Left cardiac atrium (tissue), 4 donors: ENCODE results near the gene SMARCD2. TPM values are rescaled to one million over a fixed set of nuclear protein-coding genes. Genes with fewer than 3 reads are reported as not detected.

Experiments
- ATAC-seq, 2 donors: fragments of 200-7000 bp; cut with Tn5 transposase; one replicate each; pipeline ENCODE4 v1.9.1; 2020; ENCODE audit warnings: mild to moderate bottlenecking in 2 of 2, moderate library complexity in 2 of 2
- DNase-seq: peaks from one replicate; pipeline ENCODE4 v3.0.0-alpha.2; 2020
- intact Hi-C, 2 donors: fragments of 100-400 bp; cut with DNase I; formaldehyde crosslinking; loops; one replicate each; pipeline versions ENCODE4 v1.14.1 to v1.15.1; 2022 to 2023
- total RNA-seq, 2 donors: library from RNA; stranded (reverse); fragmentation: NEBNext Ultra II Directional; extraction: Animal tissue kit (Norgen Biotek cat#: 25700); gene quantifications; one replicate each; pipeline ENCODE4 v1.2.1, GENCODE V29; 2021
- donor health status: DM: no; HTN: yes; CAD: no.
- donor health status: DM: no; HTN: yes; CAD: no; lungs with severe emphysema.
- donor health status: DM: yes; HTN: yes; CAD: no.
- donor health status: Dilated cardiomyopathy.

The SMARCD2 gene
- total RNA-seq, 2 donors from 2014 or later, result 33.9 to 37.1 TPM

DNA sequence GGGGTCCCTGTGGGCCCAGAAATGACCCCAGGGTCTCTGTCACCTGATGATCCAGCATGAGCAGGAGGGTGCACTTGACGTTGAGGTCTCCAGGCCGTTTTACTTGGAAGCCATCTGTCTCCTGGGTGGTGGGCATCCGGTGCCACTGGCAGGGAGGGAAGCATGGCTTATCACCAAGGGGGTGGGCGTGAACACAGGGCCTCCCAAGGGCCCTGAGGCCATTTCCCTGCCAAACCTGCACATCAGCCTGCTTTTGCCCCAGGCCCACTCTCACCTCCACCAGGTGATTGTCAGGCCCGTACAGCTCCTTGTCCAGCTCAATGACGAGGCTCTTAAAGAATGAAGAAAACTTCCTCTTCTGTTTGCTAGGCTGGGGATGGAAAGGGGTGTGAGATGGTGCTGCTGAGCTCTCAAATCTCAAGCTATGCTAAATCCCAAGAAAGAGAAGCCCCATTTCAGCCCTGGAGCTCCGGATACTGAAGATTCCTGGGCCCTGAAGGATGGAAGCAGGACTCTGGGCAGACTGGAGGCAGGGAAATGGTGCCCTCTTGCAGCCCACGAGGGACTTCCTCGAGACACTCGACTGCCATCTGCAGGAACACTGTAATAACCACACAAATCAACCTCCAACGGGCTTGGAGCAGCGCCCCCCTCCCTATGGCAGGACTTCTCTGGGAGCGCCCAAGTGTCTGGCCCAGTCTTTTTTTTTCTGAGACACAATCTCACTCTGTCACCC is 7.9 kb downstream of the SMARCD2 start:
- ATAC-seq (peak; percentile 13 to 14), DNase-seq (no peak)
- intact Hi-C loops, result no loop called here

GRCh38 chr17:63833741-63834373 is 8.6 kb downstream of the SMARCD2 start:
- ATAC-seq (no peak), DNase-seq (no peak)
- intact Hi-C loops, result no loop called here

DNA sequence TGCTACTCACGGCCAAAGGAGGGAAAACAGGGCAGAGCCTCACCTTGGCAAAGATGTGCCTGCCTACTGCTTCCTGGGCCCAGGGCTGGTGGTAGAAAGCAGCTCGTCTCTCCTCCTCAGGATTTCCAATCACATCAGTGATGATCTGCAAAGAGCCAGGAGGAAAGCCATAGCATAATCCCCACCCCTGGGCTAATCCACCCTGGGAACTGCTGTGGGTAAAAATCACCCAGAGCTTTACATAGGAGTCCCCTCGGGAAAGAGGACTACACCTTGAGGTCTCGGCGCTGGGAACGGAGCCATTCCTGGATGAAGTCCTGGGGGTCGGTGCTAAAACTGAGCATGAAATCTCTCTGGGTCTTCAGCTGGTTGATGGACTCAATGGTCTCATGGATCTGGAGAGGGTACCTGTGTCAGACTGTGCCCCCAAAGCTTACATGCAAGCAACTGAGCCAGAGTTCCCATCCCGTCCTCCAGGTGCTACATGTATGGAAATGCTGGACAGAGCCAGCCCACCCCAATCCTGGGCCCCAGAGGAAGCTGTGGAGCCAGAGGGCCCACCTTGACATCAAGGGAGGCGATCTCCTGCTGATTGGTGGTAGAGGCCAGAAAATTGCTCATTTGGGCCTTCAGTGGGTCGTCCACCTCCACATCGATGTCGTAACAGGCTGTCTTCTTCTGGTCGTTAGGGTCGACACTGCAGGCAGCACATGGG is 9.3 kb downstream of the SMARCD2 start:
- intact Hi-C loops, result no loop called here
- DNase-seq, result no peak
- ATAC-seq, result no peak

GRCh38 chr17:63832455-63832854 is 10.0 kb downstream of the SMARCD2 start:
- ATAC-seq (no peak), DNase-seq (no peak)
- intact Hi-C loops, result no loop called here

DNA sequence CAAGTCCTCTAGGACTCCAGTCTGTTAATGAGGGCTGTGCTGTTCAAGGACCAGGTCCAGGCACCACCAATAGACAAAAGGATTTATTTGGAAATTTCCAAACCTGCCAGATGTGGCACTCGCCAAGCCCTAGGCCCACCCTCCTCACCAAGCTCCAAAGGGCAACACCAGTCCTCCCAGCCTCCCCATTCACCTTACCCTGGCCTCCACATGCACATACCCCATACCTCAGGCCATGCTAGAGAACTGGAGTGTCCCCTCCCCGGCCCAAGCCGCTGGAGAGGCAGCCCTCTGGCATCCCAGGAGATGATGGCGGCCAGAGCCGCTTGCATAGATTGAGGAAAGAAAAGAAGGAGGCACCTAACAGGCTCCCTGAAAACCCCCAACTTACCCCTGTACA is 10.5 kb downstream of the SMARCD2 start:
- no peak for ATAC-seq
- intact Hi-C loops, result no loop called here
- DNase-seq, result no peak

- no peak for ATAC-seq
- no peak for DNase-seq
- intact Hi-C loops, result no loop called here
Measured at GRCh38 chr17:63831505-63831904, 11.0 kb downstream of the SMARCD2 start.

DNA sequence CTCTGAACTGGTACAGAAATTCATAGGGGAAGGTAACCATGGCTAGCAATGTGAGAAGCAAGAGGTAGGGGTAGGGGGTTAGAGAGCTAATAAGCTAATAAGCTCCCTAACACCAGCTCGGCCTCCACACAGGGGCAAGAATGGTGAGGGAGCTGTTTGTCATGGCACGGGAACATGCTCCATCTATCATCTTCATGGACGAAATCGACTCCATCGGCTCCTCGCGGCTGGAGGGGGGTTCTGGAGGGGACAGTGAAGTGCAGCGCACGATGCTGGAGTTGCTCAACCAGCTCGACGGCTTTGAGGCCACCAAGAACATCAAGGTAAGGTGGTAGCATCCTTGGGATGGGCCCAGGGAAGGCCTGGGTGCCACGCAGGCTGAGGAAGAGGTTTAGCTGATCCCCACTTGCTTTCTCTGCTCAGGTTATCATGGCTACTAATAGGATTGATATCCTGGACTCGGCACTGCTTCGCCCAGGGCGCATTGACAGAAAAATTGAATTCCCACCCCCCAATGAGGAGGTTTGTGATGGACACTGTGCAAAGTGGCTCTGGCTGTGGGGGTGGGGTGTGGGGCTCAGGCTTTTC is 11.5 kb downstream of the SMARCD2 start:
- intact Hi-C loops, result no loop called here
- no peak for DNase-seq
- no peak for ATAC-seq

DNA sequence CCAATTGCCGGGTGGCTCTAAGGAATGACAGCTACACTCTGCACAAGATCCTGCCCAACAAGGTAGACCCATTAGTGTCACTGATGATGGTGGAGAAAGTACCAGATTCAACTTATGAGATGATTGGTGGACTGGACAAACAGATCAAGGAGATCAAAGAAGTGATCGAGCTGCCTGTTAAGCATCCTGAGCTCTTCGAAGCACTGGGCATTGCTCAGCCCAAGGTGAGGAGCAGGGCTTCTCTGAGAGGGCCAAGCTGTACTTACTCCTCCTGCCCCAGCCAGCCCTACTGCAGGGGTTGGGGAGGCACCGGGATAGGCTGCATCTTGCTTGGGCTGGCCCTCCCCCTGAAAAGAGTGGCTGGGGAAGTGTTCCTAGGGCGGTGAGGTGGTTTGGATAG is 12.2 kb downstream of the SMARCD2 start:
- DNase-seq (no peak), ATAC-seq (no peak)
- intact Hi-C loops, result no loop called here

- intact Hi-C loops, result loop anchor here in 1 of 2 donors (10.0 kb wide), 1 partner anchor 54 kb away; the partner anchor contains the start of genes CCDC47 and DDX42
- DNase-seq, result no peak
- ATAC-seq, result no peak
Measured at GRCh38 chr17:63828936-63829335, 13.5 kb downstream of the SMARCD2 start.

GRCh38 chr17:63827801-63828221 is 14.7 kb downstream of the SMARCD2 start:
- ATAC-seq, result no peak
- intact Hi-C loops, result loop anchor here in 1 of 2 donors (10.0 kb wide), 1 partner anchor 53 kb away; the partner anchor contains the start of genes CCDC47 and DDX42
- DNase-seq, result no peak

GRCh38 chr17:63827002-63827800 is 15.3 kb downstream of the SMARCD2 start, which contains the start of the genes FTSJ3 and PSMC5:
TSS of gene FTSJ3 (minus strand) at chr17:63827663. CDS start at chr17:63826902, 761 bp downstream.
TSS of gene PSMC5 (plus strand) at chr17:63827431. CDS start at chr17:63827491, 60 bp downstream.
- ATAC-seq (peak; percentile 94 to 95), DNase-seq (peak; percentile 96)
- intact Hi-C loops, result loop anchor here in 1 of 2 donors (10.0 kb wide), 1 partner anchor 52 kb away; the partner anchor contains the start of genes CCDC47 and DDX42

- ATAC-seq, result peak; percentile 4 to 8
- intact Hi-C loops, result loop anchor here in 1 of 2 donors (10.0 kb wide), 1 partner anchor 52 kb away; the partner anchor contains the start of genes CCDC47 and DDX42
- DNase-seq, result no peak
Measured at GRCh38 chr17:63826468-63827001, 15.9 kb downstream of the SMARCD2 start.

DNA sequence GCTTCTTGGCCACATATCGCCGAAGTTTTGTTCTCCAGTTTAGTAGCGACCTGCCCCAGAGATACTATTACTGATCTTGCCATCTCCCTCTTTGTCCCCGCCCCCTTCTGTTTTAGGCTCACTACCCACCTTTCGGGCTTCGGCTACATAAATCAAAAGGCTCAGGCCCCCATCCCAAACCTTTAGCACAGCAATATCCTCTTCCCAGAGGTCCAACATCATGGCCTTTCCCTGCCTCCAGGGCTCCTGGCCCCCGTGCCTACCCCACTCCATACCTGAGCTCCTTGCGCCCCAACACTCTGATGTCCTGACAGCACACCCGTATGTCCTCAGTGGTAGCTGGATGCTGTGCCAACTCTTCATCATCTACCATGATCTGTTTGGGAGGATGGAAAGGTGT is 18.1 kb downstream of the SMARCD2 start:
- DNase-seq (no peak), ATAC-seq (no peak)
- intact Hi-C loops, result loop anchor here in 1 of 2 donors (10.0 kb wide), 1 partner anchor 50 kb away; the partner anchor contains the start of genes CCDC47 and DDX42

GRCh38 chr17:63823659-63824331 is 18.7 kb downstream of the SMARCD2 start:
- intact Hi-C loops, result loop anchor here in 1 of 2 donors (10.0 kb wide), 1 partner anchor 49 kb away; the partner anchor contains the start of genes CCDC47 and DDX42
- DNase-seq (no peak), ATAC-seq (no peak)

DNA sequence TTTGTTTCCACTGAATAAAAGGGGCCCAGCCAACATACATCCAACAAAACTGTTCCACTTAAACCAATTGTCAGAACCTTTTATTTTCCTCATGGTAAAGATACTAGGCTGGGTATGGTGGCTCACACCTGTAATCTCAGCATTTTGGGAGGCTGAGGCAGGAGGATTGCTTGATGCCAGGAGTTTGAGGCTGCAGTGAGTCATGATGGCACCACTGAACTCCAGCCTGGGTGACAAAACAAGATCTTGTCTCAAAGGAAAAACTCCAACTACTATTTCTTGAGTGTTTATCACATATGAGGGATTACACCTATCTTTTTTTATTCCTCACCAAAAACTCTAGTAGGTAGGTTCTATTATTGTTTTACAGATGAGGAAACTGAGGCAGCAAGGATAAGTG is 19.9 kb downstream of the SMARCD2 start:
- DNase-seq (no peak), ATAC-seq (no peak)
- intact Hi-C loops, result loop anchor here in 1 of 2 donors (10.0 kb wide), 1 partner anchor 48 kb away; the partner anchor contains the start of genes CCDC47 and DDX42

DNA sequence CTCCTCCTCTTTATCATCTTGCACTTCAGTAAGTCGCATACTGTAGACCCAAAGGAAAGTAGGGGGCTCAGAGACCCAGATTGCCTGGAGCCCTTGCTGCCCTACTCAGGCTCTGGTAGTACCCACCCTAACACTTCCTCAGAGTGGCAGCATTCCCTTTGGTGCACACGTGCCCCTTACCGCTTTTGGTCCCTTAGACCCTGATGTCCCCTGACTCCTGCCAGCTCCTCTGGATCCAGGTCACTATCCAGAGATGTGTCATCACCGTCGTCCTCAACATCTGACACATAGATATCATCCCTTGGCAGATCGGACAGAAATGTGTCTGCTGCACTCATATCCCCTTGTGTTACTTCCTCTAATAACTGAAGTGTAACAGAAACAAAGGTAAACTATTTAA is 20.7 kb downstream of the SMARCD2 start:
- no peak for DNase-seq
- intact Hi-C loops, result loop anchor here in 1 of 2 donors (10.0 kb wide), 1 partner anchor 47 kb away; the partner anchor contains the start of genes CCDC47 and DDX42
- peak; percentile 55 to 69 for ATAC-seq

DNA sequence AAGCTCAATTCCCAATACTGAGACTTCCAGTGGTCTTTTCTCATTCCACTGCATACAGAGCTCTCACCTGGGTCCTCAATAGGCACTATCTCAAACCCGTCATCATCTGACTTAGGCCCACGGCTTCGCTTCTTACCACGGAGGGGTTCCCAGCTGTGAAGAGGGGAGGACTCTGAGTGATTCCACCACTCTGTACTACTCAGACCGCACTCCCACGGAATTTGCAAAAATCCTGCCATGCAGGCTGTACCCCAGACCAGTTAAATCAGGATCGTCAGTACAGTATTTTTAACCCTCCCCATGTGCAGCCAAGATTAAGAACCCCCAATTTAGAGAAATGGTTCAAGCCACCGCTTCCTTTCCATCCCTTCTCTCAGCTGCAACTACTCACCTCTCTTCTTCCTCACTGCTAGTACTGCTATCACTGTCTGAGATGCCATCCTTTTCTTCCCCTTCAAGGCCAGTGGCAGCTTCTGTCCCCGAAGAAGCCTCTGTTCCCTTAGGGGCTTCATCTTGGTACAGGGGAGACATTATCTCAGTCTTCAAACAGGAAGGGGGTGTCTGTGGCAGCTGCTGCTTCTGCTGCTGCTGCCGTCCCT is 21.4 kb downstream of the SMARCD2 start:
- intact Hi-C loops, result loop anchor here in 1 of 2 donors (10.0 kb wide), 1 partner anchor 46 kb away; the partner anchor contains the start of genes CCDC47 and DDX42
- no peak for ATAC-seq
- no peak for DNase-seq
